ENCODE results near the gene HAUS7.

The HAUS7 gene

GRCh38 chrX:153491351-153491914 is 21.1 kb upstream of the HAUS7 start:
- ChIA-PET POLR2A (no interaction called here), CTCF (interaction anchor here (0.7 to 1.7 kb wide), 2 partner anchors 21 to 53 kb away, joined by 3 to 5 read pairs; partner anchors contain the start of gene HAUS7)
- no peak for DNase-seq (ENCODE audit: extremely low spot score)
- no peak for TF ChIP-seq ZNF384 (IDR thresholded peaks at IDR 0.05)

- TF ChIP-seq FOXK2 (IDR thresholded peaks at IDR 0.05) (no peak), FOXM1 (IDR thresholded peaks at IDR 0.05; ENCODE audit: borderline replicate concordance) (no peak), PKNOX1 (IDR thresholded peaks at IDR 0.05) (no peak)
- no peak for DNase-seq (ENCODE audit: extremely low spot score)
- ChIA-PET POLR2A (no interaction called here), CTCF (interaction anchor here (0.7 to 1.7 kb wide), 4 partner anchors 8 to 179 kb away, joined by 3 to 6 read pairs (median 4); partner anchors contain the start of gene HAUS7)
These were observed 20.0 kb upstream of the HAUS7 start for GRCh38 chrX:153490217-153490930.

- POLR2A ChIA-PET = no interaction called here
- TF ChIP-seq ELF4 (IDR thresholded peaks at IDR 0.05) = no peak
- CTCF ChIA-PET = no interaction called here
These were observed 18.0 kb upstream of the HAUS7 start for GRCh38 chrX:153488231-153488914.

GRCh38 chrX:153487590-153488071 is 17.3 kb upstream of the HAUS7 start:
- ChIA-PET POLR2A (no interaction called here), CTCF (no interaction called here)
- TF ChIP-seq CTBP1 (IDR thresholded peaks at IDR 0.05; ENCODE audit: borderline replicate concordance) = no peak
- no peak for DNase-seq (ENCODE audit: extremely low spot score)

More at GRCh38 chrX:153488231-153488914, 18.0 kb upstream of the HAUS7 start:
- no peak for DNase-seq (ENCODE audit: extremely low spot score)

- CTCF ChIA-PET = no interaction called here
- TF ChIP-seq FOXK2 (IDR thresholded peaks at IDR 0.05) (no peak), TARDBP (IDR thresholded peaks at IDR 0.05) (no peak), PKNOX1 (IDR thresholded peaks at IDR 0.05) (no peak), NFRKB (IDR thresholded peaks at IDR 0.05) (no peak), SUZ12 (IDR thresholded peaks at IDR 0.05) (no peak), ZNF384 (IDR thresholded peaks at IDR 0.05) (no peak), FOXA1 (IDR thresholded peaks at IDR 0.05) (no peak), LEF1 (IDR thresholded peaks at IDR 0.05; ENCODE audit: borderline replicate concordance) (no peak), HDGF (IDR thresholded peaks at IDR 0.05; ENCODE audit: borderline replicate concordance) (no peak), FOXM1 (IDR thresholded peaks at IDR 0.05; ENCODE audit: borderline replicate concordance) (no peak), CTBP1 (IDR thresholded peaks at IDR 0.05; ENCODE audit: borderline replicate concordance) (no peak)
- POLR2A ChIA-PET = no interaction called here
- no peak for DNase-seq (ENCODE audit: extremely low spot score)
These were observed 15.8 kb upstream of the HAUS7 start for GRCh38 chrX:153486171-153486570.

GRCh38 chrX:153485396-153486080 is 15.2 kb upstream of the HAUS7 start:
- ChIA-PET POLR2A (no interaction called here), CTCF (no interaction called here)
- TF ChIP-seq CTBP1 (IDR thresholded peaks at IDR 0.05; ENCODE audit: borderline replicate concordance) = no peak
- TF ChIP-seq TARDBP (IDR thresholded peaks at IDR 0.05) = no peak
- TF ChIP-seq FOXM1 (IDR thresholded peaks at IDR 0.05; ENCODE audit: borderline replicate concordance) = no peak
- no peak for TF ChIP-seq FOXA1 (IDR thresholded peaks at IDR 0.05)
- TF ChIP-seq SP1 (IDR thresholded peaks at IDR 0.05) = no peak
- no peak for TF ChIP-seq ZNF384 (IDR thresholded peaks at IDR 0.05)
- TF ChIP-seq NFRKB (IDR thresholded peaks at IDR 0.05) = no peak
- TF ChIP-seq FOXK2 (IDR thresholded peaks at IDR 0.05) = no peak
- no peak for TF ChIP-seq PKNOX1 (IDR thresholded peaks at IDR 0.05)
- TF ChIP-seq ELF4 (IDR thresholded peaks at IDR 0.05) = no peak
- no peak for TF ChIP-seq BHLHE40 (IDR thresholded peaks at IDR 0.05; ENCODE audit: borderline replicate concordance)
- no peak for TF ChIP-seq LEF1 (IDR thresholded peaks at IDR 0.05; ENCODE audit: borderline replicate concordance)
- no peak for TF ChIP-seq L3MBTL2 (conservative IDR thresholded peaks at IDR 0.05)
- no peak for TF ChIP-seq SUZ12 (IDR thresholded peaks at IDR 0.05)
- no peak for TF ChIP-seq HDGF (IDR thresholded peaks at IDR 0.05; ENCODE audit: borderline replicate concordance)
- no peak for DNase-seq (ENCODE audit: extremely low spot score)

All from HEK293T (cell line).